ENCODE results near the gene SERTAD3. TPM values are rescaled to one million over a fixed set of nuclear protein-coding genes. Genes with fewer than 3 reads are reported as not detected.
"Not testable (repeated sequence)": the region's sequence is repeated elsewhere in the genome, so short reads cannot be mapped to it uniquely, and the experiment has no call there.

The SERTAD3 gene
- total RNA-seq, 2 donors from 2014 or later: 19.2 to 25.4 TPM

DNA sequence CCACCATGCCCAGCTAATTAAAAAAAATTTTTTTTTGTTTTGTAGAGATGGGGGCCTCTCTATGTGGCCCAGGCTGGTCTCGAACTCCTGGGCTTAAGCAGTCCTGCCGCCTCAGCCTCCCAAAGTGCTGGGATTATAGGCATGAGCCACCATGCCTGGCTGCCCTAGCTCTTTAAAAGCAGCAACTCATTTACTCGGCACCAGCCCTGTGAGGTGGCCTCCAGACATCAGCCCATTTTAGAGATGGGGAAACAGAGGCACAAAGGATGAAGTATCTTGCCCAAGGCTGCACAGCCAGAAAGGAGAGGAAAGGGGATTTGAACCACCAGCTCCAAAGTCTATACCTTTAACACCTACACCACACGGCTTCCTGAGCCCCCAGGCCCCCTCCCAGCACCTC lies 31.3 kb downstream of the SERTAD3 start:
- Histone ChIP-seq H3K27me3 (no peaks in the 10 kb centered on the region), H3K4me1 (peaks cover 0 to 55% of the 10 kb centered on the region in 2 donors), H3K4me3 (no peak overlapping the region), H3K36me3 (no peaks in the 10 kb centered on the region), H3K9me3 (no peaks in the 10 kb centered on the region), H3K27ac (peak overlapping the region in 1 of 2 donors; percentile 82)
- DNase-seq (ENCODE audit: low spot score): no peak
- TF ChIP-seq, protein P1, sequence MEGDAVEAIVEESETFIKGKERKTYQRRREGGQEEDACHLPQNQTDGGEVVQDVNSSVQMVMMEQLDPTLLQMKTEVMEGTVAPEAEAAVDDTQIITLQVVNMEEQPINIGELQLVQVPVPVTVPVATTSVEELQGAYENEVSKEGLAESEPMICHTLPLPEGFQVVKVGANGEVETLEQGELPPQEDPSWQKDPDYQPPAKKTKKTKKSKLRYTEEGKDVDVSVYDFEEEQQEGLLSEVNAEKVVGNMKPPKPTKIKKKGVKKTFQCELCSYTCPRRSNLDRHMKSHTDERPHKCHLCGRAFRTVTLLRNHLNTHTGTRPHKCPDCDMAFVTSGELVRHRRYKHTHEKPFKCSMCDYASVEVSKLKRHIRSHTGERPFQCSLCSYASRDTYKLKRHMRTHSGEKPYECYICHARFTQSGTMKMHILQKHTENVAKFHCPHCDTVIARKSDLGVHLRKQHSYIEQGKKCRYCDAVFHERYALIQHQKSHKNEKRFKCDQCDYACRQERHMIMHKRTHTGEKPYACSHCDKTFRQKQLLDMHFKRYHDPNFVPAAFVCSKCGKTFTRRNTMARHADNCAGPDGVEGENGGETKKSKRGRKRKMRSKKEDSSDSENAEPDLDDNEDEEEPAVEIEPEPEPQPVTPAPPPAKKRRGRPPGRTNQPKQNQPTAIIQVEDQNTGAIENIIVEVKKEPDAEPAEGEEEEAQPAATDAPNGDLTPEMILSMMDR (IDR thresholded peaks at IDR 0.05): no peak

DNA sequence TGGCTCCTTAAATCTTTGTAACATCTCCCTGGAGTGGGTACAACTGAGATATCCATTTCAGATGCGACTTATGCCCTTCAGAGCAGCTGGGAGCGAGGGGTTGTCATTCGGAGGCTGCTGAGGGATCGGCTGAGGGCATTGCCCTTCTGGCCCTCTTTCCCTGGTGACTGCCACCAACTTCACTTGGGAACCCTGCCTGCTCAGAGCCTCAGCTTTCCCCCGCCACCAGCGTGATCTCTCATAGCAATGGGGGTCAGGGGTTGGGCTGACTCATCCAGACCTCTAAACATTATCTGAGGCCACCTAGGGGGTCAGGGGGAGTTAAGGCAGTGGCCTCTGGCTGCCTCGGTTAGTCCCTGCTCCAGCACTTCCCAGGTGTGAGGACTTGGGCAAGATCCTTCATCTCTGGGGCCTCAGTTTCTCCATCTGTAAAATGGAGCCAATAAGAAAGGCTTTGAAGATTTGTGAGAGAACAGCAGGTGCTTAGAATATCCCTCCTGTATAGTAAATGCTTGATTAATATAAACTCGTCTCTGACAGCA lies 32.1 kb downstream of the SERTAD3 start:
- H3K27ac ChIP-seq: peak overlapping the region; percentile 82 to 89
- no peaks in the 10 kb centered on the region for H3K9me3 ChIP-seq
- no peaks in the 10 kb centered on the region for H3K36me3 ChIP-seq
- no peaks in the 10 kb centered on the region for H3K27me3 ChIP-seq
- TF ChIP-seq, protein P1 (IDR thresholded peaks at IDR 0.05): no peak
- H3K4me3 ChIP-seq: no peak overlapping the region
- peaks cover 0 to 51% of the 10 kb centered on the region in 2 donors for H3K4me1 ChIP-seq
- DNase-seq (ENCODE audit: low spot score): no peak

- no peak for DNase-seq (ENCODE audit: low spot score)
- H3K9me3 ChIP-seq: no peaks in the 10 kb centered on the region
- H3K27me3 ChIP-seq: no peaks in the 10 kb centered on the region
- H3K27ac ChIP-seq: peak overlapping the region; percentile 82 to 89
- TF ChIP-seq, protein P1 (IDR thresholded peaks at IDR 0.05): no peak
- H3K36me3 ChIP-seq: no peaks in the 10 kb centered on the region
- no peak overlapping the region for H3K4me3 ChIP-seq
- peaks cover 0 to 49% of the 10 kb centered on the region in 2 donors for H3K4me1 ChIP-seq
Measured at GRCh38 chr19:40411125-40411842, 32.9 kb downstream of the SERTAD3 start.

DNA sequence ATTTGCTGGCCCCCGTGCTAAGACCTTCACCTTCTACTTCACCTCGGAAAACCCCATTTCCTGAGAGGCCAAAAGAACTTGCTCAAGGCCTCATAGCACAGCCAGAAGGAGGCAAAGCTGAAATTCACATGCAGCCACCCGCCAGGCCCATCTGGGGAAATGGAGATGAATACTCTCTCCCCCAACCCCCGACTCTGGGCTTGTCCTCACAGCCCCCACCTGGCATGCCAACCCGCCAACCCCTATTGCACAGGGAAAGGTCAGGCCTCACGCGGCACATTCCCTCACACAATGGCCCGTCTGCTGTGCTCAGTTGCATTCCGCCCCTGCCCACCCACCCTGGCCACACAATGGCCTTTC lies 34.1 kb downstream of the SERTAD3 start:
- TF ChIP-seq, protein P1 (IDR thresholded peaks at IDR 0.05): no peak
- Histone ChIP-seq H3K4me1 (peaks cover 0 to 49% of the 10 kb centered on the region in 2 donors), H3K4me3 (no peak overlapping the region), H3K9me3 (no peaks in the 10 kb centered on the region), H3K27me3 (no peaks in the 10 kb centered on the region), H3K36me3 (no peaks in the 10 kb centered on the region), H3K27ac (peak overlapping the region; percentile 82 to 89)
- DNase-seq (ENCODE audit: low spot score): no peak

GRCh38 chr19:40408598-40408925 lies 35.6 kb downstream of the SERTAD3 start:
- H3K27ac ChIP-seq; H3K36me3 ChIP-seq; H3K27me3 ChIP-seq; DNase-seq (ENCODE audit: low spot score); H3K9me3 ChIP-seq; H3K4me3 ChIP-seq: not testable (repeated sequence)
- peaks cover 0 to 44% of the 10 kb centered on the region in 2 donors for H3K4me1 ChIP-seq

DNA sequence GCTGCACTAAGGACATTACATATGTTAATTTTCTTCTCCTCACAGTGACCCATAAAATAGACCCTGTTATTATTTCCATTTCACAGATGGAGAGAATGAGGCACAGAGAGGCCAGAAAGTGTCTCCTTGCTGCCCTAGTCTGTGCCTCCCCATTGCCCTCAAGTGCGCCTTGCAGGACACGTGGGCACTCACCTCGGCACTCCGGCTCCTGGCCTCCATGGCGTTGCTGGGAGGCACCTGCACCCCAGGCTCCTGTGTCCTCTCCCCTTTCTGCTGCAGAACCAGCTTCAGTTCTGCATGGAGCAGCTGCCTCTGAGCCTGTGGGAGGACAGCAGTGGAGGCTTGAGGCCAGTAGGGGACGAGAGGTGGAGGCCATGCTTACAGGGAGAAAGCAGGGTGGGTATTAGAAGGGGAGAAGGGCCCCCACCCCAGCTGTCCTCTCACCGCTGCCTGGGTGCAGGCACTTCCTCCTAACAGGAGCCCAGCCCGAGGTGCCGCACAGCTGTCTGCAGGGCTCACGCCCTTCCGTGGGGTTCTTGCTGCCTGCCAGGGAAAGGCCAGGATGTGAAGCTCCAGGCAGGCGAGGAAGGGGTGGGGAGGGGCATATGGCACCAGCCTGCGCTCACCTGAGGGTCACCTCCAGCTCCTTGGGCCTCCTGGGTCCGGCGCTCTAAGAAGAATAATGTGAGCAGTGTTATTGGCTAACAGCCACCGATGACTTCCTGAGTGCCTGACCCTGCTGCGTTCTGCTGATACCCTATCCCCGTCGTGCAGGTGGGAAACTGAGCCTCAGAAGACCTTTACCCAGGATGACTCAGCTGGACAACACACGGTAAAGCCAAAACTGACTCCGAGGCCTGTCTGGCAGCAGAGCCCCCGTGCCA lies 36.2 kb downstream of the SERTAD3 start:
- no peak for DNase-seq (ENCODE audit: low spot score)
- no peaks in the 10 kb centered on the region for H3K9me3 ChIP-seq
- no peaks in the 10 kb centered on the region for H3K27me3 ChIP-seq
- no peak overlapping the region for H3K4me3 ChIP-seq
- H3K4me1 ChIP-seq: peaks cover 0 to 44% of the 10 kb centered on the region in 2 donors
- TF ChIP-seq, protein P1 (IDR thresholded peaks at IDR 0.05): no peak
- no peak overlapping the region for H3K27ac ChIP-seq
- no peaks in the 10 kb centered on the region for H3K36me3 ChIP-seq
